ENCODE data around the gene AOX1.
"Not testable (repeated sequence)": the region's sequence is repeated elsewhere in the genome, so short reads cannot be mapped to it uniquely, and the experiment has no call there.

The AOX1 gene

DNA sequence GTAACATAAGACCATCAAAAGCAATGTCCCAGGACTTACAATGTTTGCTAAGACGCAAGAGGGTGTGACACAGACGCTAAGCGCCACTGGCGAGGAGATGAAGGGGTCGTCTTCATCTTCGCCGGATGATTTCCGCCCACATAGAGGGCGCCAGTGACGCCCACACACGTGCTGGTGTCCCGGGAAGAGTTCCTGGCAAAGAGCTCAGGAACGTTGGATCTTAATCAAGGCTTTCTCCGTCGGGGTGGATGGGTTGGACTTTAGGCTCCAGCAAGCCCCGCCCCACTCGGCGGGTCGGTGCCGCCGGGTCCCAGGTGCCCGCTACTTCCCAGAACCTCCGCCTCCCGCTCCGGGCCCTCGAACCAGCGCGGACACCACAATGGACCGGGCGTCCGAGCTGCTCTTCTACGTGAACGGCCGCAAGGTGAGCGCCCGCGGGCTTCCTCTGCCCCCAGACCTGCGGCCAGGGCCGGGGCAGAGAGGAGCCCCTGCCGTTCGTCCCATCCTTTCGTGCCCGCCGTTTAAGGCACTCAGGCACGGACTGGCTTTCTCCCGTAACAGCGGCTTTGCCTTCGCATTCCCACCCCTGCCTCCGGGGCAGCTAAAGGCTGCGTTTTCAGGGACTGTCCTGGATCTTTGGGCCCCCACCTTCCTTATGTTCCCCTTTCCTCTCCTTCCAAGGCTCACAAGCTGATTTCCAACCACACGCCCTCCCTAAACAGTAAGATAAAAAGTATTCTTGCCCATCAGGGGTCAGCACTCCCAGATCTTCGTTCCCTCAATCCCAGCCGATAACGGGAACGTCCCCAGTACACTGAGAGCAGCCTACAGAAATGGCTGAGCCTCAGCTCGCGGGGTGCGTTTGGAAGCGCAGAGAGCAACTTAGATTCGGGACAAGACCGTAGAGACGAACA lies at the start of gene AOX1:
Gene AOX1, plus strand, starts transcription at position 285 of the 914 bp plus-strand sequence. Its CDS starts 95 bp downstream, at position 380.
- peak; percentile 4 for DNase-seq

DNA sequence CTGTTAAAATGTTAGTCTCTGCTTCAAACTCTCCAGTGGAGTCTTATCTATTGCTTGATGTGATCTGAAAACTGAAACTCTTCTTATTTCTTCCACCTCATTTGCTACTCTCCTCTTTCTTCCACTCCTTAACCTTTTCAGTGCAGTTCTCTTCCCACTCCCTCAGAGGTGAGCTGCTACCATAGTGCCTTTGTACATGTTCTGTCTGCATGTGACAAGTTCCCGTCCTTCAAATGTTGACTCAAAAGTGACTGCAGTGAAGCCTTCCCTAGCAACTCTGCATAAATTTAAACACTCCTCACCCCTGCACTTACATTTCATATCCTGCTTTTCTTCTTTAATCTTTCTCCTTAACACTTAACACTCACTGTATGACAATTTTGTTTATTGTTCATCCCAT lies 47.7 kb upstream of the AOX1 start:
- no peak for DNase-seq

DNA sequence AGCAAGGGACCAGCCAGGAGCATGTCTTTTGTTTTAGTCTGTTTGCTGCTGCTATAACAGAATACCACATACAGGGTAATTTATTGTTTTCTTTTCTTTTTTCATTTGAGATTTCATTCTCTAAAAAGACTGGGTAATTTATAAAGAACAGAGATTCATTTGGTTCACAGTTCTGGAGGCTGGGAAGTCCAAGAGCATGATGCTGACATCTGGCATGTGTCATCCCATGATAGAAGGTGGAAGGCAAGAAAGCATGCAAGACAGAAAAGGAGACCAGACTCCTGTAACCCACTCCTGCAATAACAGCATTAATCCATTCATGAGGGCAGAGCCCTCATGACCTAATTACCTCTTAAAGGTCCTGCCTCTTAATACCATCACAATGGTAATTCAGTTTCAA lies 45.0 kb upstream of the AOX1 start:
- no peak for DNase-seq

DNA sequence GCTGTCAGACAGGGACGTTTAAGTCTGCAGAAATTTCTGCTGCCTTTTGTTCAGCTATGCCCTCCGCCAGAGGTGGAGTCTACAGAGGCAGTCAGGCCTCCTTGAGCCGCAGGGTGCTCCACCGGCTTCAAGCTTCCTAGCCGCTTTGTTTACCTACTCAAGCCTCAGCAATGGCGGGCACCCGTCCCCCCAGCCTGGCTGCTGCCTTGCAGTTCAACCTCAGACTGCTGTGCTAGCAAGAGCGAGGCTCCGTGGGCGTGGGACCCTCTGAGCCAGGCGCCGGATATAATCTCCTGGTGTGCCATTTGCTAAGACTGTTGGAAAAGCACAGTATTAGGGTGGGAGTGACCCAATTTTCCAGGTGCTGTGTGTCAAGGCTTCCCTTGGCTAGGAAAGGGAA lies 19.2 kb upstream of the AOX1 start:
- not testable (repeated sequence) for DNase-seq

DNA sequence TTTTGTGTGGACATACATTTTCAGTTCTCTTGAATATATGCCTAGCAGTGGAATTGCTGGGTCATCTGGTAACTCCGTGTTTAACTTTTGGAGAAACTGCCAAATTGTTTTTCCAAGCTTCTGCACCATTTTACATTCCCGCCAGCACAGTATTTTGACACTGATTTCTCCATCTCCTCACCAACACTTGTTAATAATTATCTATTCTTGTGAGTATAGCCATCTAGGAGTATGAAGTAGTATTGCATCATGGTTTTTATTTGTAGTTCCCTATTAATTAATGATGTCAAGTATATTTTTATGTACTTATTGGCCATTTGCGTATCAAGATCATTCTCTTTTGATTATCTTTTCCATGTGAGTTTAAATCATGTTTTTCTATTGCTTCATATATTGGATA lies 17.9 kb upstream of the AOX1 start:
- DNase-seq: no peak

DNA sequence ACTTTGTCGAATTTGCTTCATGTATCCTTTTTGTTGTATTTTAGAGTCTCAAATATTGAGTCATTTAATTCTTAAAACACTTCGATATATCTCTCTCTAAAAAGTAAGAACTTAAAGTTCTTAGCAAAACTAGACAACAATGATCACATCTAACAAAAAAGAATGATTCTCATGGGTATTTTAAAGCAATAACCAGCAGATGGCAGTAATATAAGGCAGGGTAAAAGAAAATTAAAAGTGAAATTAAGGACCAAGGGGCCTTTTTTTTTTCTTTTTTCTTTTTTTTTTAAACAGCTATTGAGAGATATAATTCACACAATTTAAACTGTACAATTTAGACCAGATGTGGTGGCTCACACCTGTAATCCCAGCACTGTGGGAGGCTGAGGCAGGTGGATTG lies 9.9 kb upstream of the AOX1 start:
- no peak for DNase-seq

DNA sequence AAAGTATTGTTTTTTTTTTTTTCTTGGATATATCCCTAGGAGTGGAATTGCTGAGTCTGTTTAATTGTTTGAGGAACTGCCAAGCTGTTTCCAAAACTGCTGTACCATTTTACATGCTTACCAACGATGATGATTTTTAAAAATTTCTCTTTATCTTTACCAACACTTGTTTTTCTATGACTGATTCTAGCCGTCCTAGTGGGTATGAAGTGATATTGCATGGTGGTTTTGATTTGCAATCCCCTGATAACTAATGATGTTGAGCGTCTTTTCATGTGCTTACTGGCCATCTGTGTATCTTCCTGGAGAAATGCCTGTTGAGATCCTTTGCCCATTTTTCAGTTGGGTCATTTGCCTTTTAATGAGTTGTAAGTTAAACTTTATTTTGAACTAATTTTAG lies 8.8 kb upstream of the AOX1 start:
- DNase-seq: no peak

DNA sequence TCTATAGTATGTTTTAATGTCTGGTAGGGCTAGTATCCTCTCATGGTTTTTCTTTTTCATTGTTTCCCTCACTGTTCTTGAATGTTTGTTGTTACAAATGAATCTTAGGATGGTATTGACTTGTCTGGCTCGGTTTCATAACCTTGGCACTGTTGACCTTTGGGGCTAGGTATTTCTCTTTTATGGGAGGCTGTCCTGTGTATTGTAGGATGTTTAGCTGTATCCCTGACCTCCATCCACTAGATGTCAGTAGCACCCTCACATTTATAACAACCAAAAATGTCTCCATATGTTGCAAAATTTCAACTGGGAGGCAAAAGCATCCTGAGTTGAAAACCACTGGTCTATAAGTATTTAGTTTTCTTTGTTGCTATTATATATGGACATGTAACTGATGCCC lies 7.0 kb upstream of the AOX1 start:
- no peak for DNase-seq

DNA sequence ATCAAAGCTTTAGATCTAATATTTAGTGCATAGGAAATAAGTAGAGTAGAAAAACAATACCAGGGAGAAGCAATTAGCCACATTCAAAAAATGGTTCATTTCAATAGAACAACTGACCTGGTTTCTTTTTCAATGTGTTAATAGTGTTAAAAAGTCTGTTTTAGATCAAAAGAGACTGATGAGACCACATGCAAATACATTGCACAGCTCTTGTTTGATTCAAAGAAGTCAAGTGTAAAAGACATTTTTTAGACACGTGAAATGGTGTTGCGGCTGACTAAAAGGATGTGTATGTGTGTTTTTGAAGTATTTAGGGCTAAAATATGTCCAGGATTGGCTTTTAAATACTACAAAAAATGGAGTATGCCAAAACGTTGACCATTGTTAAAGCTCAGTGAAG lies 1.2 kb upstream of the AOX1 start:
- no peak for DNase-seq

DNA sequence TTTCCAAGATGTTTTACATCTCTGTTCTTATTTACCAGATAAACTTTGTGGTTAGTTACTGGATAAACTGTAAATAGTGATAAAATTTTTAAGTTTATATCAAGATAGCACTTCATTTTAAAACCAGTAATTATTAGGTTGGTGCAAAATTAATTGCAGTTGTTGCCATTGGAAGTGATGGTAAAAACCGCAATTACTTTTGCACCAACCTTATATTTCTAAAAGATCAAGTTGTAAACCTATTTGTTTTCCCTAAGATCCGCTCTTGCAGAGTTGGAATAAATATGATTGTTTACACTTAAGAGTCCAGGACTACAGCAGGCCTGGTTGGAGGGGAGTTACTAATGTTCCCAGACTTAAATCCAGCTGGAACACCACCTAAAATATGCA lies 479 bp upstream of the AOX1 start:
- no peak for DNase-seq

DNA sequence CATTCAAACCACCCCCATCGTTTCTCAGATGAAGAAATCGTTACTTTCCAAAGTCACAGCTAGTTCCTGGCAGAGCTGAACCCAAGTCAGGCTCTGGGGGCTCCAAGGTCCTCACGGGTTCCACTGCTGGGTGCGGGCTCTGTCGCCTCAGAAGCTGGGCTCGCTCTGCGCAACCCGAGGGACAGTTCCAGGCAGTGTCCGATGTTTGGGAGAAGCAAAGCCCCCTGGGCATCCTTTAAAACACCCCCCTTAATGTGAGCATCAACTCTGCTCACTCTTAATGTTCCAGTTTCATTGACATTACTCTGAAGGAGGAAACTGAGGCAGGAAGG lies 796 bp downstream of the AOX1 start:
- DNase-seq: no peak

DNA sequence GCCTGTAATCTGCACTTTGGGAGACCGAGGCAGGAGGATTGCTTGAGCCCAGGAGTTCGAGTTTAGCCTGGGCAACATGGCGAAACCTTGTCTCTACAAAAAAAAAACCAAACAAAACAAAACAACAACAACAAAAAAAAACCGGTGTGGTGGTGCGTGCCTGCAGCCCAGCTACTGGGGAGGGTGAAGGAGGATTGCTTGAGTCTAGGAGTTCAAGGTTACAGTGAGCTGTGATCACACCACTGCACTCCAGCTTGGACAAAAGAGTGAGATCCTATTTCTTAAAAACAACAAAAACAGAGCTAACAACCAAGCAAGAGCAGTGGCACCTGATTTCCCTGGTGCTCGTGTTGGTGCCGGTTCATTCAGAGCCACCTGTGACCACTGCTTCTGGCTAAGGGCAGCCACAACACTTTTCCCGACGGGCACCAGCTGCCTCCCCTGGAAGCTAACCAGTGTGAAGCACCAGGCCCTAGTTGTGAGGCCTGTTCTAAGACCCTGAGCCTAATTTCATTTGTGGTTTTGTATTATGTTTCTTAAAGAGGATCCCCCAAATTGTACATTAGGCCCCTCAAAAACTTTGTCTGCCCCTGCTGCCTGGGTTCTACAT lies 1.3 kb downstream of the AOX1 start:
- DNase-seq: no peak

DNA sequence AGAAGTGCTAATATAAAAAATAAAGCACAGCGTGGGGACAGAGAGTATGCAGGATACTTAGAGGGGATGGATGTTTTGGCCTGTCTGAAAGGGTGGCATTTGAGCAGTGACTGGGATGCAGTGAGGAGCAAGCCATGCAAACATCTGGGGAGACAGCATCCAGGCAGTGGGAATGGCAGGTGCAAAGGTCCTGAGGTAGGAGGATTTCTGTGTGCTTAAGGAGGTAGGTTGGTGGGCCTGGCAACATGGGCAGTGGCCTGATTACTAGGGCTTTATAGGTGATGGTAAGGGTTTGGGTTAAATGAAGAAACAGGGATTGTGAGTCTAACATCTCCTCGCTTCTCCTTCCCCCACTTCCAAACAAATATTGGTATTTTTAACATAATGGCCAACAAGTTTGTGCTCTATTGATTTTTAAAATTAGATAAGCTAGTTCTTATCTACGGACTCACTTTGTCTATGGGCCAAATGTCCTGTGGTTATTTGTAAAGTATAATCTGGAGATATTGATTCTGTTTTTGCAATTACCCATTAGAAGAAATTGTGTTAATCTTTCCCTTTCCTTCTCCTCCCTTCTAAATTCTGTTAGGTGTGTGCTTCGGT lies 2.4 kb downstream of the AOX1 start:
- DNase-seq: no peak

DNA sequence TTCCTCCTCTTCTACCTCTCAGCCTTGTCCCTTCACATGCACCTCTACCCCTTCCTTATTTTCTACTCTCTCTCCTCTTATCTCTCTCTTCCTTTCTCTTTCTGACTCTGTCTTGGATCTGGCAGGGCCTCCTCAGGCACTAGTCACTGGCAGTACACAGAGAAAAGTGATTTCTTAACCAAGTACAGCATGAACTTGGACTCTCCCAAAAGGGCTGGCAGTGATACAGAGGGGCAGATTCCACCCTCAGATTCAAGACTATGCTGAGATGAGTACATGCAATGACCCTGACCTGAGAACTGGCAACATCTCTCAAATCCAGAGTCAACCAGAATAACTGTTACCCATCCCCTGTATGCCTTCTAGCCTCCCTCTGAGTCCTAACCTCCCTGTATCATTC lies 4.3 kb downstream of the AOX1 start:
- DNase-seq: no peak

DNA sequence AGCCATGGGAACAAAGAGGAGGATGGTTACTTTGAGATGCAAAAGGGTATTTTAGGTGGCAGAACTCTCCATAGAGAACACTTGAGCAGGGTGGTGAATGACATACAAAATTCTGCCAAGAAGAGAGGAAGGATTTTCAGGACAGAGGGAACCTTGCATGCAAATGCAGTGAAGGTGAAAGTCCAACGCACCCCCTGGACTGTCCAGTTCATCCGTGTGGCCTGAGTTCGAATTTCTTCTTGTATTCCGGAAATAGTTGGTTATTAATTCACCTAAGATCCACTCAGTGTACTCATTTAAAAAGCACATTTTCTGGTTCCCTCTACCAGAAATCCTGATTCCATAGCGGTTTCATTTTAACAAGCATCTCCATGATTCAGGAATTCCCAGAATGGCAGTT lies 5.5 kb downstream of the AOX1 start:
- no peak for DNase-seq

DNA sequence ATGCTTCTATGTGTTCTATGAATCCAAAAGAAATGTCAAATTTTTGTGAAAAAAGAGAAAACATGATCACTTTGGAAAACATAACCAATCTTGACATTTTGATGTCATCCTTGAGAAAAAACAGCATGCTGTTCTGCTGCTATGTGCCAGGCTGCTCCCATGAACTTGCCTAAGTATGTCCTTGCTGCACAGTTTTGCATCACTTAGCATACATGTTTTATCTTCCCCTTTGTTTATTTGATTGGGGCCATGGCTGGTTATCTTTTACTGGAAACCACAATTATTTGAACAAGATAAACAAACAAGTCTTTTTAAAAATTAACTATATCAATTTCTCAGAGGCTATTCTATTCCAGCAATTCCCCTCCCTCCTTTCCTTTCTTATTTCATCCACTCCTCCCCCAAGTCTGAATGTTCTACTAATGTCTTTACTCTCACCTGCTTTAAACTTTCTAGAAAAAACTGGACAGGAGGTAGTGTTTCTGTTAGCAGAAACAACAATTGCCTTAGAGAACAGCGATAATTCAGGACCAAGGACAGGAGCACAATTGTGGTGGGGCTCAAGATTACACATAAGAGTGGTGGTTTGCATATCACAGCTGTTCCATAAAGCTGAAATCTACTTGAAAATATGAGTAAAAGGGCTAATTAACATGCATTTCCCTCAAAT lies 6.7 kb downstream of the AOX1 start:
- no peak for DNase-seq

DNA sequence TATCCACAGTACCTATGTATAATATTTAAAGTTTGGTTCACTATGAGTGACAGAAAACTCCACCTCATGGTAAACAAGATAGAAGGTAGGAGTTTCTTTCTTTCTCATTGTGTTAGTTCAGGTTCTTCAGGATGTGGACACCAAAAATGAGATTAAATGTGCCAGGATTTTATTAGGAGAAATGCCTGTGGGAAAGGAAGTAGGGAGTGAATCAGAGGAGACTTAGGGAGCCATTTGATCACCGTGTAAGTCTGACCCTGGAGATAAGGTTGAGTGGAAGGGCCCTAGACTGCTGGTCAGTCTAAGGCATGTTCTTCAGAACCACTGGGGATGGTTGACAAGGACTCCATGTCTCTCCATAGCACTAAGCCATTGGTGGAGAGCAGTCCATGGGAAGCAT lies 8.1 kb downstream of the AOX1 start:
- DNase-seq: no peak

DNA sequence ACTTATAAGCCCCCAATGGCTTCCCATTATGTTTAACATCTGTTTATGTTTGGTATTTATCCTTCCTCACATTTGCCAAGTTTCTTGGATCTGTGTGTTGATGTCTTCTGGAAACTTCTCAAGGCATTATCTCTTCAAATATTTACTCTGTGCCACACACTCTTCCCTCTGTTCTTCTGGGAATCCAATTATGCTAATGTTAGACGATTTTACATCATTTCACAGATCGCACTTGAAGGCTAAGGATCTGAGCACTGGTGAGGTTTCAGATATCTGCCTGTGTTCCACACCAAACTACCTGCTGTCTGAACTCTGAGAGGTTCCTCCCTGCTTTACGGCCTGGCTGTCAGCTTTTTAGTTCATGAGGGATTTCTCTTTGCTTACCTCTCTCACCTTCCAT lies 10.1 kb downstream of the AOX1 start:
- no peak for DNase-seq

DNA sequence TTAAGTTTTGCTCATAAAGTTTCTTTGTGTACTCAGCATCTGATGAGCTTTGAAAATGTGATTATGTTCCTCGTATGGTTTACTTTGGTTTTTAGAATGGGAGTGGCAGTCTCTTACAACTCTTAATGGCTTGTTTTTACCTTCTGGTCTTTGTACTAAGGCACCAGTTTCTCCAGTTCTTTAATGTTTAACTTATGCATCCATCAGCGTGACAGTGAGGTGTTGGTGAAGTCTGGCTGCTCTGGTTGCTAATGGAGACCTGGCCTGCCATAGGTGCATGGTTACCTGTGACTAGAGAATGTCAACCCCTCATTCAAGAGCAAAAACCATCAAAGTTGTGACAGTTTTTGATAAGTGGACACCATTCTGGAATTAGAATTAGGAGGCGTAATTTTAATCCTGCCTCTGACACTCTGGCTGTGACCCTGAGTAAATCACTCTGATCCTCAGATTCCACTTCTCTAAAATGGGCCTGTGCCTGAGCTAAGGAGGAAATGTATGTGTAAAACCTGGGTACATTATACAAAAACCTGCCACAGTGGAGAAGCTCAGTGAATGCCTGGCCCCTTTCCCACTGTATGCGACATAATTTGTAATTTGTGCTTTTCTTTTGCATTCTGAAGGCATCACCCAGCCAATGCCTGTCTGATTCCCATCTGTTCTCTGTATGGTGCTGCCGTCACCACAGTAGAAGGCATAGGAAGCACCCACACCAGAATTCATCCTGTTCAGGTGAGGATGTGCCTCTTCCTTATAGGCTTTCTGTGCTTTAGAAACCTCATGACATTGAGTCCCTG lies 11.2 kb downstream of the AOX1 start:
- DNase-seq: no peak

DNA sequence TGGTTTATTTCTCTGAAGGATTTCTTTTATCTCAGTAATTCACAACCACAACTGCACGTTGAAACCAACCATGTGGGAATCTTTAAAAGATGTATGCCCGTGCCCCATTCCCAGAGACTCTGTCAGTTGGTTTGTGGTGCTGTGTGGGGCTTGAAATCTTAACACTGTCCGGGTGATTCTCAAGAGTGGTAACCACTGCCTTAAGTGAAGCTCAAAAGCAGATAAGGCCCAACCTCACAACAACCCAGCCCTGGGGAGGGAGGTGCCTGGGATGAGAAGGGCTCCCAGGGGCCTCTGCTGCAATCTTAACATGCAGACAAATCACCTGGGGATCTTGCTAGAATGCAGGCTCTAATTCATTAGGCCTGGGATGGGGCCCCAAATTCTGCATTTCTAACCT lies 13.4 kb downstream of the AOX1 start:
- no peak for DNase-seq

DNA sequence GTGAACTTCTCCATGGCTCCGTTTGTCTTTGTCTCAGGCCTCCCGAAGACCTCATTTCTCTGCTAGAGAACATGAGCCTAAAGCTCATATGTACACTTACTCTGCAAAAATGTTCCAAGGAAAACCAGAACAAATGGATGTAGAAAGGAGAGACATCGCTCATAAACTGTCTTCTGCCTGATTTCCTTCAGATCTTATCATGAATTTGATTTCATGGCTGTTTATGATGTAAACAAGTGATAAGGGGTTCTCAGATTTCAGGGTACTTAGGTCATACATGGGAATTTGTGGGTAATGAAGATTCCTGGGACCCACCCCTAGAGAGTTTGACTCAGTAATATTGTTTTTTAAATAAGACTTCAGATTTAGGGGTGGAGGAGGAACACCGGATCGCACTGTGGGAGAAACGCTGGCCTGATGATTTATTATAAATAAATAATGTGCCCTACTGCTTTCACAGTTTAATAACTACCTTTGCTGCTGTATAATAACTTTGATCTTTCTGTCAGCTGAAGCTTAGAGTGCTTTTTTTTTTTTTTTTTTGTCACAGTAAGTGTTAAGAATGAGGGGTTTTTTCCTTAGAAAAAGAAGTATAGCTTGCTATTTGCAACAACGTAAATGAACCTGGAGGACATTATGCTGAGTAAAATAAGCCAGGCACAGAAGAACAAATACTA lies 14.9 kb downstream of the AOX1 start:
- DNase-seq: no peak

DNA sequence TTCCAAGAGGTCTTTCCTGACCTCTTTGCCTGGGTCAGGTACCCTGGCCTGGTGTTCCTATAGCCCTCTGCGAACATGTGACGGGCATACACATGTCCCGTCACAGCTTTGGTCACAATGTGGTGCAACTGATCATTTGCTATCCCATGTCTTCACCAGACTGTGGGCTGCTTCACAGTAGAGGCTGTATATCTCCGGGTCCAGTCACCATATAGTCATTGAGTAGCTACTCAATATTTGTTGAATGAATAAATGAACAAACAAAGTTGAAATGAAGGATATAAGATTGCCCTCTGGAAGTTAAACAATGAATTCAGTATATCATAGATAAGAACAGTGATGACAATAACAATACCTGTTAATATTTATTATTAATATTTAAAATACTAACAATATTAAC lies 16.8 kb downstream of the AOX1 start:
- DNase-seq: no peak
